GM21576 (cell line): ENCODE data around the gene HRCT1.
"Not testable (repeated sequence)": the region's sequence is repeated elsewhere in the genome, so short reads cannot be mapped to it uniquely, and the experiment has no call there.

ENCODE experiments used
- ATAC-seq: cut with Tn5 transposase; IDR thresholded peaks from one replicate; pipeline ENCODE4 v1.9.1; 2021; ENCODE audit warnings: mild to moderate bottlenecking, moderate library complexity; ENCODE audit not compliant: unreplicated experiment

HRCT1 gene

GRCh38 chr9:35892051-35892450, 14.0 kb upstream of the HRCT1 start:
- no peak for ATAC-seq

GRCh38 chr9:35896570-35896969, 9.4 kb upstream of the HRCT1 start:
- ATAC-seq: no peak

- ATAC-seq: not testable (repeated sequence)
These were observed 8.5 kb upstream of the HRCT1 start for GRCh38 chr9:35897376-35898099.

GRCh38 chr9:35898337-35898736, 7.7 kb upstream of the HRCT1 start:
- ATAC-seq: no peak

- ATAC-seq: no peak
These were observed 7.0 kb upstream of the HRCT1 start for GRCh38 chr9:35899021-35899420.

- ATAC-seq: no peak
These were observed 3.0 kb upstream of the HRCT1 start for GRCh38 chr9:35903049-35903448.

- no peak for ATAC-seq
These were observed 1.7 kb upstream of the HRCT1 start for GRCh38 chr9:35904338-35904737.

GRCh38 chr9:35905051-35905781, 786 bp upstream of the HRCT1 start:
- no peak for ATAC-seq

GRCh38 chr9:35906923-35907699, 1.1 kb downstream of the HRCT1 start:
- no peak for ATAC-seq

- ATAC-seq: no peak
These were observed 1.9 kb downstream of the HRCT1 start for GRCh38 chr9:35907711-35908503.

- ATAC-seq: no peak
These were observed 2.6 kb downstream of the HRCT1 start for GRCh38 chr9:35908504-35909125.

GRCh38 chr9:35909274-35909673, 3.3 kb downstream of the HRCT1 start, which contains the start of gene SPAAR:
Gene SPAAR (plus strand): TSS chr9:35909490. CDS start chr9:35910464, 974 bp downstream.
- ATAC-seq: no peak

GRCh38 chr9:35909687-35910612, 3.9 kb downstream of the HRCT1 start:
- ATAC-seq: no peak

GRCh38 chr9:35910613-35911359, 4.8 kb downstream of the HRCT1 start:
- no peak for ATAC-seq

- no peak for ATAC-seq
These were observed 5.7 kb downstream of the HRCT1 start for GRCh38 chr9:35911690-35912089.

- ATAC-seq: no peak
These were observed 6.9 kb downstream of the HRCT1 start for GRCh38 chr9:35912791-35913400.

GRCh38 chr9:35913429-35913828, 7.4 kb downstream of the HRCT1 start:
- not testable (repeated sequence) for ATAC-seq

GRCh38 chr9:35914301-35914807, 8.4 kb downstream of the HRCT1 start:
- no peak for ATAC-seq
